GM15510 (cell line): ENCODE measurements around the gene FAM210A.

Experiments
- POLR2A ChIP-seq: IDR thresholded peaks from 3 replicates; pipeline ENCODE4 v1.6.1; 2011; ENCODE audit warnings: borderline replicate concordance; ENCODE audit not compliant: insufficient read length; ENCODE audit errors: extremely low read depth

Gene FAM210A

GRCh38 chr18:13726232-13726971, at the start of gene FAM210A, which contains the start of gene RNMT:
Gene FAM210A (minus strand): TSS chr18:13726558. CDS start chr18:13682077, 44,481 bp downstream.
Gene RNMT (plus strand): TSS chr18:13726673. CDS start chr18:13731518, 4,845 bp downstream.
- peak; percentile 70 for TF ChIP-seq POLR2A

- TF ChIP-seq POLR2A: no peak
Measured at GRCh38 chr18:13775058-13775457, 48.7 kb upstream of the FAM210A start.

- TF ChIP-seq POLR2A: no peak
Measured at GRCh38 chr18:13762690-13763439, 36.5 kb upstream of the FAM210A start.

- TF ChIP-seq POLR2A: no peak
Measured at GRCh38 chr18:13760047-13760446, 33.7 kb upstream of the FAM210A start.

- no peak for TF ChIP-seq POLR2A
Measured at GRCh38 chr18:13758622-13759021, 32.3 kb upstream of the FAM210A start.

GRCh38 chr18:13756671-13757070, 30.3 kb upstream of the FAM210A start:
- TF ChIP-seq POLR2A: no peak

- TF ChIP-seq POLR2A: no peak
Measured at GRCh38 chr18:13756261-13756660, 29.9 kb upstream of the FAM210A start.

- TF ChIP-seq POLR2A: no peak
Measured at GRCh38 chr18:13746633-13747032, 20.3 kb upstream of the FAM210A start.

- no peak for TF ChIP-seq POLR2A
Measured at GRCh38 chr18:13745696-13746095, 19.3 kb upstream of the FAM210A start.

GRCh38 chr18:13735681-13736080, 9.3 kb upstream of the FAM210A start:
- TF ChIP-seq POLR2A: no peak

GRCh38 chr18:13730481-13730880, 4.1 kb upstream of the FAM210A start:
- no peak for TF ChIP-seq POLR2A

GRCh38 chr18:13726972-13727331, 594 bp upstream of the FAM210A start:
- no peak for TF ChIP-seq POLR2A

- no peak for TF ChIP-seq POLR2A
Measured at GRCh38 chr18:13725566-13726231, 659 bp downstream of the FAM210A start.

- TF ChIP-seq POLR2A: no peak
Measured at GRCh38 chr18:13720847-13721246, 5.5 kb downstream of the FAM210A start.

- no peak for TF ChIP-seq POLR2A
Measured at GRCh38 chr18:13720123-13720522, 6.2 kb downstream of the FAM210A start.
